HG02885 (cell line): Measurements from ENCODE around the gene ARHGAP45.

Experiments
- ATAC-seq: cut with Tn5 transposase; IDR thresholded peaks from one replicate; pipeline ENCODE4 v1.9.1; 2021; ENCODE audit warnings: mild to moderate bottlenecking; ENCODE audit not compliant: unreplicated experiment, poor library complexity

ARHGAP45 gene

DNA sequence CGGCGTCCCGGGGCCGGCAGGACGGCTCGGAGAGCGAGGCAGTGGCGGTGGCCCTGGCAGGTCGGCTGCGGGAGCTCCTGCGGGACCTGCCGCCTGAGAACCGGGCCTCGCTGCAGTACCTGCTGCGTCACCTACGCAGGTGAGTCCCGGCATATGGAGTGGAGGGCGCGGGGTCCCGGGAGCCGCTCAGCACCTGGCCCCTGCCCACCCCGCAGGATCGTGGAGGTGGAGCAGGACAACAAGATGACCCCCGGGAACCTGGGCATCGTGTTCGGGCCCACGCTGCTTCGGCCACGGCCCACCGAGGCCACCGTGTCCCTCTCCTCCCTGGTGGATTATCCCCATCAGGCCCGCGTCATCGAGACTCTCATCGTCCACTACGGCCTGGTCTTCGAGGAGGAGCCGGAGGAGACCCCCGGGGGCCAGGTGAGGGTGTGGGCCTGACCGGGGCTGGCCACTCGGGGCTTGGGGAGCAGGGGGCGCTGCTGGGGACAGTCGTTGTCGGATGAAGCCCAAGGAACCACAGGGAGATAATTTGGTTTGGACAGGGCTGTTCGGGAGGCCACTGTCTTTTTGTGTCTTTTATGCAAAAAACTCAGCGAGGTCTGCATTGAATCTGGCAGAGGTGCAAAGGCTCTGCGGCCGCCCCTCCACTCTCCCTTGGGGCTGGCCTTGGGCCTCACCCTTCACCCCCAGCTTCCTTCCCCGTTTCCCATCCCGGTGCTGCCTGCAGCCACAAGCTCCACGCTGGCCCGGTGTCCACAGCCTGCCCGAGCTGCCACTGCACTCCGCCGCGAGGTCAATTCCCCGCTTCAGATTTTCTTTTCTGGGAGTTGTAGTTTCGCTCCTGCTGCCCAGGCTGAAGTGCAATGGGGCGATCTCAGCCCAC, 16.2 kb downstream of the ARHGAP45 start:
- no peak for ATAC-seq

DNA sequence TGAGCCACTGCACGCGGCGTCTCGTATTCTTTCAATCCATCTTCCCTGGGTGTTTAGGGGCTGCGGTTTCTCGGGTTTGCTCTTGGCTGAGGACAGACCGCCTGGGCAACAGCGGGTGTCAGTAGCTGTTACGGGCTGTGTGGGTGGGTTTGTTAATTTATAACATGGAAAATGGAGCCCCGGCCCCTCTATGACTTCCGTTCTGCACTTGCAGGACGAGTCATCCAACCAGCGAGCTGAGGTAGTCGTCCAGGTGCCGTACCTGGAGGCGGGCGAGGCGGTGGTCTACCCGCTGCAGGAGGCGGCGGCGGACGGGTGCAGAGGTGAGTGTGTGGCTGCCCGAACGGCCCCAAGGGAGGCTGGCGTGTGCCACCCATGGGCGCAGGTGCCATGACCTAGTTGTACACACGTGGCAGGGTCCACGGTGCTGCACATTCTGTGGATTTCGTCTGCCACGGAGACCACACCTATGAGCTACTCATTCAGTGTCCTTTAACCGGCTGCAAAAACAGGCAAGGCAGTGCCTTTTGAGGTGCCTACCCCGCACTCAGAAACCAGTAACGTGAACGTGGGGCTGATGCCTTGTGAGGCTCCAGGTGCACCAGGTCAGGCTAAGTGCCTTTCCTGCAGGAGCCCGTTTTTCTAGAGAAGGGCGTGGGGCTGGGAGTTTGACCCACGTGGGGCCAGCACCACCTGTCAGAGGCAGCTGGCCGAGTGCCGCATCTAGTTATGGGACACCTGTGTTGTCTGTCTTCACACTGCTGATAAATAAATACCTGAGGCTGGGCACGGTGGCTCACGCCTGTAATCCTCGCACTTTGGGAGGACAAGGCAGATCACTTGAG, 17.3 kb downstream of the ARHGAP45 start:
- ATAC-seq = no peak

GRCh38 chr19:1085053-1085658, 18.2 kb downstream of the ARHGAP45 start:
- no peak for ATAC-seq

DNA sequence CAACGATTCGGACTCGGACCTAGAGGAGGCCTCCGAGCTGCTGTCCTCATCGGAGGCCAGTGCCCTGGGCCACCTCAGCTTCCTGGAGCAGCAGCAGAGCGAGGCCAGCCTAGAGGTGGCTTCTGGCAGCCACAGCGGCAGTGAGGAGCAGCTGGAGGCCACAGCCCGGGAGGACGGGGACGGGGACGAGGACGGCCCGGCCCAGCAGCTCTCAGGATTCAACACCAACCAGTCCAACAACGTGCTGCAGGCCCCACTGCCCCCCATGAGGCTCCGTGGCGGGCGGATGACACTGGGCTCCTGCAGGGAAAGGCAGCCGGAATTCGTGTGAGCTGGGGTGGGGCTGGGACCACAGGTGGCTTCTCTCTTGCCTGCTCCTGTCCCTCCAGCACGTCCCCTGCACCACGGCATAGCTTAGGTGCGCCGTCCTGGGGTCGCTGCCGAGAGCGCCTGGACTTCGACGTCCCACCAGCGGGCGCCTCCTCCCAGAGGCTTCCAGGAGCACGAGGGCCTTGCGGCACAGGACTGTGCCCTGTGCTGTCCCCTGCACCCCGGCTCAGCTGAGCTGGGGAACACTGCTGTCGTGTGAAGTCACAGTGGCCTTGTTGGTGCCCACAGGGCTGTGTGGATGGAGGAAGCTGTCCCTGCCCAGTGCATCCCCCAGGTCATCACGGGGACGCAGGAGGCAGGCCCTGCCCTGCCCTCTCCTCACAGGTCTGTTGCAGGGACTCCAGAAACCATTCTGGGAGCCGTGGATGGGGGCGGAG, 18.9 kb downstream of the ARHGAP45 start:
- ATAC-seq = no peak

GRCh38 chr19:1086613-1087012, 19.6 kb downstream of the ARHGAP45 start:
- ATAC-seq = no peak

DNA sequence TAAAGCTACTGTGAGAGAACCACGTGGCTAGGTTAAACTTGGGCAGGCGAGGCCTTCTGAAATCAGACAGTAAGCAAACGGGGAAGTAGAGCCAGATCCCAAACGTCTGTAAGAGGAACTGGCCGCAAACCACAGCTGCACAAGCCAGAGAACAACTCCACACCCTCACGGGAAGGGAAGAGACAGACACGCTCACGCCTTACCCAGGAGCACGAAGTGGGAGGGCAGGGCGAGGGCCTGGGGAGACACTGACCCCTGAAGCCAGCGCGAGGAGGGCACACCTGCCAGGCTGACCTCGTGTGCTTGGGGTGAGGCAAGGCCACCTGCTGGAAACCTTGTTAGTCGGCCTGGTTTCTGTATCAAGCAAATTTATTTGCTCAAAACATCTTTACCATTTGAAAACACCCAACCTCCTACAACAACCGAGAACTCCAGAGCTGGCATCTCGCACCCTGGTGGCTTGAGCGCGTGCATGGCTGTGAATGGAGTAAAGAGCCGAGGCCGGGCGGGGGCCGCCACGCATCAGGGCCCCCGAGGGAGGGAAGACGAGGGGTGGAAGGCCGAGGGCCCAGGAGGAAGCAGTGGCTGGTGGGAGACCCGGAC, 20.9 kb downstream of the ARHGAP45 start:
- ATAC-seq = no peak

- no peak for ATAC-seq
Observed at GRCh38 chr19:1088416-1089010, 21.5 kb downstream of the ARHGAP45 start.

DNA sequence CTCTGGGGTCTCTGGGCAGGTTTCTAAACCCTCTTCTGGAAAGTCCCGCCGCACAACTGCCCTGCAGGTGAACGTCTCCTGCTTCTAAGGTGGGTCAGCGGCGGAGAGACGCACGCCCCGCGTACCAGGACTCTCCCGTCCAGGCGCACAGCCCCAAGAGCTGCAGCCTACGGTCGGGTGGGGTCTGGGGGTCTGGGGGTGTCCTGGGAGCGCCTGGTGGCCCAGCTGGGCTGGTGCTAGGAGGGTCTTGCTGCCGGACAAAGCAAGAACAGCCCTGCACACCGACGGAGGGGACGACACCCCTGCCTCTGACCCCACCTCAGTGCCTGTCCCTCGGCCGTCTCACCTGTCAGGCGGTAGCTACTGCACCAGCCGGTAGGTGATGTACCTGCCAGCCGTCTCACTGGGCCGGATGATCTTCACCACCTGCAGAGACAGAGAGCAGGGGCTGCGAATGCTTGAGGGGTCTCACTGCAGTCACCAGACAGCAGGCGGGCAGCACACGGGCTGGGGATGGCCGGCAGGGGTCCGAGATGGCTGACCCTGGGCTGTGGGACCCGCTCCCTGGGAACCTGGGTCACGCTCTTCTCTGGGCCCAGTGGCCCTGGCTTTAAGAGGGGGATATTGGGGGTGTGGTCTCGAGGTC, 22.3 kb downstream of the ARHGAP45 start:
- ATAC-seq = no peak

GRCh38 chr19:1089891-1090290, 22.9 kb downstream of the ARHGAP45 start:
- no peak for ATAC-seq

GRCh38 chr19:1090731-1091543, 24.0 kb downstream of the ARHGAP45 start:
- ATAC-seq = no peak

DNA sequence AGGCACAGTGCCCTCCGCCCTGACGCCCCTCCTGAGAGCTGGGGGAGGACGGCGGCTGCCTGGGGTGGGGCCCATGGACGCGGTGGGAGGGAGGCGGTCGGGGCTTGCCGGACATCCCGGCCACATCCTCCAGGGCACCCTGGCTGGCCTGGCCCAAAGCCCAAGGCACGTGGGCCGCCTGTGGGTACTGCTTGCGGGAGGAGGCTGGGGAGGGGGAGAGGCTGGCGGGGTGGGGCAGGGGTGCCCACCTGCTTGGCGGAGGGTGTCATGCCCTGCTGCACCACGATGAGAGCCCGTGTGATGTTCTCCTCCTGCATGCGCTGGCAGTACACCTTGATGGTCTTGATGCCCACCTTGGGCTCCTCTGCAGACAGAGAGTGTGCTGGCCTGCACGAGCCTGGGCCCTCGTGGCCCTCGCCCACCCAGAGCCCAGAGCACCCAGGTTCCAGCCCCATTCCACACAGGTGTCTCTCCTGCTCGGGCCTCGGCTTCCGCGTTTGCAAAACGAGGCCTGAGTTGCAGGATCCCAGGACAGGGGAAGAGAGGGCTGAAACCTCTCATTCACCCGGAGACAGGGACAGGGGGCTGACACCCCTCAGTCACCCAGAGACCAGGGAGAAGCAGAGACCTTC, 24.7 kb downstream of the ARHGAP45 start:
- ATAC-seq = no peak

GRCh38 chr19:1093330-1093729, 26.4 kb downstream of the ARHGAP45 start:
- no peak for ATAC-seq

- ATAC-seq = no peak
Observed at GRCh38 chr19:1093811-1094553, 27.0 kb downstream of the ARHGAP45 start.

- ATAC-seq = no peak
Observed at GRCh38 chr19:1094655-1094977, 27.6 kb downstream of the ARHGAP45 start.

DNA sequence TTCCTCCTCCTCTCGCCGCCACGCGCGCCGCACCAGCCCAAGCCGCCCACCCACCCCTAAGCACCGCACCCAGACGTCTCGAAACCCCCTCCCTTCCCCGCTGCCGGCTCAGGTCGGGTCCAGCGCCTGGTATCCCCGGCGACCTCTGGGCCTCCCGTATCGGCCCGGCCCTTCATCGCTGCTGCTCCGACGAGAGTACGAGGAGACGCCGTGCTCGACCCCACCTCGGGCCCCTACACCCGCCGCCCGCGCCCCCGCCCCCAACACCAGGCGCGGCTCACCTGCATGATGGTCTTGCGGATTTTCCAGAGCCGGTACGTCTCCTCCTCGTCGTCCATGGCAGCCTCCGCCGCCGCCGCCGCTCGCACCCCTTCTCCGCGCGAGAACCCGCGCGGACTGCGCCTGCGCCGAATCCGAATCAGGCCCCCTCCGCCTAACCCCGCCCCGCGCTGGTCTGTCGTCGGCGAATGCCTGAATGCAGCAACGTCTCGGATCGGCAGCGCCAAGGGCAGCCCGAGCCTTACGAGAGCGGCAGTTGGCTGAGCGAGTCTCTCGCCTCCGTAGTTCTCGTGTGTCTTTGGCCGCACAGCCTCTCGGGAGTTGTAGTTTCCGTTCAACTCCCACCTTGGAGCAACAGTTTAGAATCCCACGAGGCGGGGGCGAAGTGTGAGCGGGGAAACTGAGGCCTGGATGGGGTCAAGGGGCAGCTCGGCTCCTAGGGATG, 28.2 kb downstream of the ARHGAP45 start, which contains the start of gene POLR2E:
Gene POLR2E (minus strand): TSS at position 398 of the 724 bp plus-strand sequence. CDS start 60 bp downstream, at position 338.
- ATAC-seq = peak; percentile 87

- ATAC-seq = no peak
Observed at GRCh38 chr19:1097810-1098176, 30.8 kb downstream of the ARHGAP45 start.
